Gastroesophageal sphincter (tissue), 3 donors: ENCODE results near the gene SOX10.

Experiments used
- CTCF ChIP-seq, 4 experiments: fragments of 200-600 bp in 2 of 4; fragments of 450-650 bp in 2 of 4; sonication (generic) in 1 of 4; IDR thresholded peaks; one replicate each; pipeline ENCODE4 v1.5.1; 2017 to 2019; ENCODE audit warnings: antibody characterized with exemption in 4 of 4, mild to moderate bottlenecking in 2 of 4, moderate library complexity in 2 of 4
- POLR2A ChIP-seq, 2 donors: fragments of 450-650 bp; IDR thresholded peaks; one replicate each; pipeline ENCODE4 v1.6.1; 2017; ENCODE audit warnings: antibody characterized with exemption in 2 of 2, mild to moderate bottlenecking in 2 of 2, moderate library complexity in 1 of 2
- POLR2AphosphoS5 ChIP-seq: sonication (generic); formaldehyde crosslinking; IDR thresholded peaks from one replicate; pipeline ENCODE4 v1.6.1; 2017; ENCODE audit warnings: antibody characterized with exemption

- TF ChIP-seq CTCF (IDR thresholded peaks at IDR 0.05): no peak
- no peak for TF ChIP-seq POLR2AphosphoS5
- no peak for TF ChIP-seq POLR2A (IDR thresholded peaks at IDR 0.05)
These were observed 11.1 kb upstream of the SOX10 start for GRCh38 chr22:37995460-37995859.
